22Rv1 (cell line): ENCODE data around the gene C2orf42.

Source experiments
- CTCF ChIP-seq: fragments of 450-650 bp; IDR thresholded peaks from 2 replicates; pipeline ENCODE4 v1.5.1; 2017; ENCODE audit warnings: mild to moderate bottlenecking
- ZFX ChIP-seq: fragments of 450-650 bp; IDR thresholded peaks from 2 replicates; pipeline ENCODE4 v1.6.1; 2017; ENCODE audit warnings: antibody characterized with exemption, borderline replicate concordance

GRCh38 chr2:70240599-70240998, 49.8 kb upstream of the C2orf42 start:
- TF ChIP-seq CTCF (no peak), ZFX (no peak)
